IMR-90 (cell line): ENCODE data around the gene SVIL. TPM values are rescaled to one million over a fixed set of nuclear protein-coding genes. Genes with fewer than 3 reads are reported as not detected.

Experiments used
- ATAC-seq: fragments of 200-7000 bp; cut with Tn5 transposase; 2 replicates; pipeline ENCODE4 v1.9.1; 2020; ENCODE audit warnings: low read depth, mild to moderate bottlenecking, moderate library complexity
- BruUV-seq: library from RNA; stranded (reverse); fragments of 400-500 nt; replicated peaks from 2 replicates; lab custom pipeline; 2021; lab: Mats Ljungman, UMichigan
- CTCF ChIA-PET: fragments of 300-600 bp; formaldehyde crosslinking; extraction: SDS; loops from one replicate; lab custom pipeline; 2021; ENCODE audit warnings: antibody characterized with exemption; lab: Yijun Ruan, JAX
- POLR2A ChIA-PET: fragments of 300-600 bp; sonication (Branson Sonifier 250); formaldehyde crosslinking; loops from one replicate; lab custom pipeline; 2022; ENCODE audit warnings: antibody characterized with exemption; ENCODE audit not compliant: unreplicated experiment; lab: Charles Lee
- DNase-seq: peaks from one replicate; pipeline ENCODE4 v3.0.0; 2013
- H2AFZ ChIP-seq: replicated peaks from 2 replicates; pipeline ENCODE3; 2013; ENCODE audit warnings: low read length, mild to moderate bottlenecking; ENCODE audit not compliant: poor library complexity
- H2AK5ac ChIP-seq: 2 replicates; pipeline ENCODE4 v1.6.1; 2013; ENCODE audit warnings: low read depth, low read length, inconsistent platforms
- H2AK9ac ChIP-seq: replicated peaks from 2 replicates; pipeline ENCODE3; 2013; ENCODE audit warnings: mild to moderate bottlenecking, low read depth, low read length, moderate library complexity; ENCODE audit not compliant: poor library complexity
- H2BK120ac ChIP-seq: 2 replicates; pipeline ENCODE4 v1.6.1; 2013; ENCODE audit warnings: low read depth, low read length, inconsistent platforms
- H2BK15ac ChIP-seq: 3 replicates; pipeline ENCODE4 v1.6.1; 2013; ENCODE audit warnings: low read depth, low read length, inconsistent platforms
- H2BK20ac ChIP-seq: 2 replicates; pipeline ENCODE4 v1.6.1; 2013; ENCODE audit warnings: low read depth, mild to moderate bottlenecking, inconsistent platforms, low read length, moderate library complexity
- H2BK5ac ChIP-seq: 2 replicates; pipeline ENCODE4 v1.6.1; 2013; ENCODE audit warnings: mild to moderate bottlenecking, low read depth, low read length, inconsistent platforms; ENCODE audit not compliant: poor library complexity, severe bottlenecking
- H3K14ac ChIP-seq: replicated peaks from 2 replicates; pipeline ENCODE4 v1.6.1; 2013; ENCODE audit warnings: low read depth, low read length, inconsistent platforms
- H3K18ac ChIP-seq: 2 replicates; pipeline ENCODE4 v1.6.1; 2013; ENCODE audit warnings: low read depth, low read length, control low read depth
- H3K23ac ChIP-seq: 2 replicates; pipeline ENCODE4 v1.6.1; 2013; ENCODE audit warnings: low read depth, low read length, inconsistent platforms
- H3K27ac ChIP-seq: 2 replicates; pipeline ENCODE4 v1.5.1; 2013; ENCODE audit warnings: mild to moderate bottlenecking, control low read depth, low read length; ENCODE audit not compliant: insufficient read depth
- H3K27me3 ChIP-seq: 2 replicates; pipeline ENCODE4 v1.6.1; 2013; ENCODE audit warnings: low read length; ENCODE audit not compliant: control insufficient read depth, insufficient read depth
- H3K36me3 ChIP-seq: 2 replicates; pipeline ENCODE4 v1.6.1; 2013; ENCODE audit warnings: low read length, mixed read lengths; ENCODE audit not compliant: control insufficient read depth, insufficient read depth
- H3K4ac ChIP-seq: 2 replicates; pipeline ENCODE4 v1.6.1; 2013; ENCODE audit warnings: low read depth, low read length, inconsistent platforms
- H3K4me1 ChIP-seq: 2 replicates; pipeline ENCODE4 v1.6.1; 2013; ENCODE audit warnings: low read length, mixed read lengths; ENCODE audit not compliant: control insufficient read depth, insufficient read depth
- H3K4me2 ChIP-seq: 2 replicates; pipeline ENCODE4 v1.6.1; 2013; ENCODE audit warnings: low read depth, mild to moderate bottlenecking, control low read depth, low read length, moderate library complexity
- H3K4me3 ChIP-seq: 2 replicates; pipeline ENCODE4 v1.5.1; 2013; ENCODE audit warnings: low read depth, mild to moderate bottlenecking, control low read depth, low read length, moderate library complexity; ENCODE audit not compliant: insufficient read depth
- H3K56ac ChIP-seq: 2 replicates; pipeline ENCODE4 v1.6.1; 2013; ENCODE audit warnings: low read length, inconsistent platforms; ENCODE audit not compliant: insufficient read depth; ENCODE audit errors: extremely low read depth
- H3K79me1 ChIP-seq, 2 experiments: 2 replicates each; pipeline ENCODE4 v1.6.1; 2013; ENCODE audit warnings: low read length in 2 of 2, inconsistent platforms in 1 of 2, low read depth in 1 of 2
- H3K9ac ChIP-seq: 2 replicates; pipeline ENCODE4 v1.6.1; 2013; ENCODE audit warnings: low read depth, low read length, control low read depth
- H3K9me1 ChIP-seq: 2 replicates; pipeline ENCODE4 v1.6.1; 2013; ENCODE audit warnings: low read length, inconsistent platforms; ENCODE audit not compliant: insufficient read depth
- H3K9me3 ChIP-seq: 2 replicates; pipeline ENCODE4 v1.6.1; 2013; ENCODE audit warnings: low read length; ENCODE audit not compliant: control insufficient read depth, insufficient read depth
- H4K20me1 ChIP-seq: 2 replicates; pipeline ENCODE4 v1.6.1; 2013; ENCODE audit warnings: low read length, inconsistent platforms; ENCODE audit not compliant: insufficient read depth
- H4K5ac ChIP-seq: 2 replicates; pipeline ENCODE4 v1.6.1; 2013; ENCODE audit warnings: mild to moderate bottlenecking, low read depth, low read length, control low read depth
- H4K8ac ChIP-seq, 2 experiments: 2 replicates each; pipeline ENCODE4 v1.6.1; 2013; ENCODE audit warnings: low read depth in 2 of 2, low read length in 2 of 2, control low read depth in 1 of 2, inconsistent platforms in 1 of 2
- H4K91ac ChIP-seq: 2 replicates; pipeline ENCODE4 v1.6.1; 2013; ENCODE audit warnings: low read depth, low read length, inconsistent platforms; ENCODE audit not compliant: insufficient read depth
- BHLHE40 ChIP-seq: fragments of 150-350 bp; IDR thresholded peaks from 2 replicates; pipeline ENCODE4 v1.6.1; 2016; ENCODE audit warnings: mild to moderate bottlenecking, low read depth, low read length
- CEBPB ChIP-seq: IDR thresholded peaks from 2 replicates; pipeline ENCODE4 v1.6.1; 2012; ENCODE audit warnings: low read depth, low read length, improper control_type of control experiment
- CHD1 ChIP-seq: IDR thresholded peaks from 2 replicates; pipeline ENCODE4 v1.6.1; 2012; ENCODE audit warnings: low read depth, low read length, improper control_type of control experiment
- FOS ChIP-seq: fragments of 150-350 bp; IDR thresholded peaks from 2 replicates; pipeline ENCODE4 v1.6.1; 2016; ENCODE audit warnings: low read depth, low read length
- MAFK ChIP-seq: IDR thresholded peaks from 2 replicates; pipeline ENCODE4 v1.6.1; 2012; ENCODE audit warnings: low read depth, low read length, improper control_type of control experiment
- MAZ ChIP-seq: IDR thresholded peaks from 2 replicates; pipeline ENCODE4 v1.6.1; 2012; ENCODE audit warnings: low read depth, mild to moderate bottlenecking, low read length, improper control_type of control experiment, moderate library complexity, borderline replicate concordance
- MXI1 ChIP-seq: IDR thresholded peaks from 2 replicates; pipeline ENCODE4 v1.6.1; 2012; ENCODE audit warnings: low read depth, mild to moderate bottlenecking, low read length, moderate library complexity, borderline replicate concordance
- NFE2L2 ChIP-seq: fragments of 150-350 bp; IDR thresholded peaks from 2 replicates; pipeline ENCODE4 v1.6.1; 2016; ENCODE audit warnings: low read depth, mild to moderate bottlenecking, low read length
- POLR2A ChIP-seq: IDR thresholded peaks from 2 replicates; pipeline ENCODE4 v1.6.1; 2012; ENCODE audit warnings: mild to moderate bottlenecking, low read depth, low read length
- RAD21 ChIP-seq: IDR thresholded peaks from 2 replicates; pipeline ENCODE4 v1.6.1; 2012; ENCODE audit warnings: low read length, improper control_type of control experiment
- RCOR1 ChIP-seq: IDR thresholded peaks from 2 replicates; pipeline ENCODE4 v1.6.1; 2012; ENCODE audit warnings: mild to moderate bottlenecking, low read length, improper control_type of control experiment; ENCODE audit not compliant: insufficient replicate concordance
- RFX5 ChIP-seq: IDR thresholded peaks from 2 replicates; pipeline ENCODE4 v1.8.0; 2012; ENCODE audit warnings: low read depth, mild to moderate bottlenecking, low read length, moderate library complexity
- SMC3 ChIP-seq: fragments of 150-350 bp; IDR thresholded peaks from 2 replicates; pipeline ENCODE4 v1.6.1; 2016; ENCODE audit warnings: low read depth, mild to moderate bottlenecking, antibody characterized with exemption, low read length, moderate library complexity
- WGBS, 2 experiments: methylation state at CpG; one replicate each; pipeline versions ENCODE4 v1.1.5 to v1.1.7; 2013; ENCODE audit warnings: missing lambda C conversion rate in 2 of 2; ENCODE audit not compliant: insufficient read length in 1 of 2; ENCODE audit errors: extremely low coverage in 2 of 2; 5-methylcytosine and 5-hydroxymethylcytosine counted together
- dilution Hi-C: fragments of 300-500 bp; cut with HindIII; formaldehyde crosslinking; loops from one replicate; pipeline ENCODE4 v1.14.3; 2018; ENCODE audit warnings: low sequenced_read_pairs; ENCODE audit not compliant: unreplicated experiment
- in situ Hi-C: fragments of 300-500 bp; cut with MboI; formaldehyde crosslinking; loops from 3 replicates; pipeline ENCODE4 v1.14.3; 2019; ENCODE audit warnings: low sequenced_read_pairs, inconsistent platforms, mixed read lengths
- intact Hi-C: fragments of 100-400 bp; cut with micrococcal nuclease; formaldehyde crosslinking; loops from 2 replicates; pipeline ENCODE4 v1.10.0; 2022
- polyA plus RNA-seq, 3 experiments: library from polyadenylated mRNA; depleted of rRNA; stranded (reverse); fragments of >200 nt; gene quantifications; 2 replicates each; pipeline ENCODE4 v1.2.3, GENCODE V29; 2012; ENCODE audit warnings: low replicate concordance in 1 of 3
- total RNA-seq: library from RNA; depleted of rRNA; stranded (reverse); fragments of >200 nt; gene quantifications from 2 replicates; pipeline ENCODE4 v1.2.3, GENCODE V29; 2012
- TF ChIP-seq, protein P1 (sequence below): fragments of 150-350 bp; IDR thresholded peaks from 2 replicates; pipeline ENCODE4 v1.6.1; 2016; ENCODE audit warnings: low read depth, mild to moderate bottlenecking, low read length, moderate library complexity, borderline replicate concordance

The SVIL gene
- total and polyA plus RNA-seq, 2 of the 4 experiments (the other 2 are of a cell fraction) = 11.5 to 11.6 TPM

DNA sequence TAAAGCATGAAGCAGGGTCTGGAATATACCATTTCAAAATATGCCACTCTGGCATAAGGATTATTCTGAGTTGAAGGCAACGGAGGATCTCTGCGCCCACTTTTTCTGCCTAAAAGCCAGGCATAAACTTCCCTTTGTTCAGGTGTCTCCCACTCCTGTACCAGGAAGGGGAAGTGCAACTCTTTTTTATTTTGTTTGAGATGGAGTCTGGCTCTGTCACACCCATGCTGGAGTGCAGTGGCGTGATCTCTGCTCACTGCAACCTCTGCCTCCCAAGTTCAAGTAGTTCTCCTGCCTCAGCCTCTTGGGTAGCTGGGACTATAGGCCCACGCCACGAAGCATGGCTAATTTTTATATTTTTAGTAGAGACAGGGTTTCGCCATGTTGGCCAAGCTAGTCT, 18.2 kb downstream of the SVIL start:
- H3K4ac ChIP-seq = no peak overlapping the region
- WGBS, 2 experiments = no CpG with 5 or more reads among the region's 6 CpGs
- dilution Hi-C loops = no loop called here
- in situ Hi-C loops = no loop called here
- H2AK5ac ChIP-seq = no peak overlapping the region
- H3K56ac ChIP-seq = no peak overlapping the region
- H2BK5ac ChIP-seq = no peak overlapping the region
- TF ChIP-seq RAD21 (no peak), MAFK (no peak), FOS (no peak), CEBPB (no peak), MAZ (no peak), MXI1 (no peak), RFX5 (no peak), CHD1 (no peak), POLR2A (no peak), RCOR1 (no peak), BHLHE40 (no peak), SMC3 (no peak), NFE2L2 (no peak)
- TF ChIP-seq, protein P1, sequence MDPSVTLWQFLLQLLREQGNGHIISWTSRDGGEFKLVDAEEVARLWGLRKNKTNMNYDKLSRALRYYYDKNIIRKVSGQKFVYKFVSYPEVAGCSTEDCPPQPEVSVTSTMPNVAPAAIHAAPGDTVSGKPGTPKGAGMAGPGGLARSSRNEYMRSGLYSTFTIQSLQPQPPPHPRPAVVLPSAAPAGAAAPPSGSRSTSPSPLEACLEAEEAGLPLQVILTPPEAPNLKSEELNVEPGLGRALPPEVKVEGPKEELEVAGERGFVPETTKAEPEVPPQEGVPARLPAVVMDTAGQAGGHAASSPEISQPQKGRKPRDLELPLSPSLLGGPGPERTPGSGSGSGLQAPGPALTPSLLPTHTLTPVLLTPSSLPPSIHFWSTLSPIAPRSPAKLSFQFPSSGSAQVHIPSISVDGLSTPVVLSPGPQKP = no peak
- H4K5ac ChIP-seq = no peak overlapping the region
- H3K4me1 ChIP-seq = peaks cover 12% of the 10 kb centered on the region
- H3K4me3 ChIP-seq = no peak overlapping the region
- H3K9me1 ChIP-seq = peaks cover 9% of the 10 kb centered on the region; the same call in 1 of the 2 replicates
- no TSS peak for BruUV-seq
- no peak overlapping the region for H3K27ac ChIP-seq
- ChIA-PET POLR2A (no interaction called here), CTCF (no interaction called here)
- H3K18ac ChIP-seq = no peak overlapping the region
- no peaks in the 10 kb centered on the region for H3K27me3 ChIP-seq
- intact Hi-C loops = no loop called here
- H4K8ac ChIP-seq = no peak overlapping the region
- ATAC-seq (no peak), DNase-seq (no peak)
- H2BK15ac ChIP-seq = no peak overlapping the region
- H4K91ac ChIP-seq = no peak overlapping the region
- H2AK9ac ChIP-seq = no peak overlapping the region
- no peak overlapping the region for H3K14ac ChIP-seq
- no peaks in the 10 kb centered on the region for H3K36me3 ChIP-seq
- no peak overlapping the region for H2BK20ac ChIP-seq
- H3K23ac ChIP-seq = no peak overlapping the region
- H3K9ac ChIP-seq = no peak overlapping the region
- peaks cover 47% of the 10 kb centered on the region for H4K20me1 ChIP-seq
- H3K79me1 ChIP-seq = peaks cover 23 to 74% of the 10 kb centered on the region in 2 experiments
- H3K4me2 ChIP-seq = no peak overlapping the region
- H3K9me3 ChIP-seq = no peaks in the 10 kb centered on the region
- H2BK120ac ChIP-seq = no peak overlapping the region
- no peak overlapping the region for H2AFZ ChIP-seq
